NCI-H748 (cell line): ENCODE data around the gene MS4A14.
"Not testable (repeated sequence)": the region's sequence is repeated elsewhere in the genome, so short reads cannot be mapped to it uniquely, and the experiment has no call there.

Experiments used
- DNase-seq: peaks from one replicate; lab custom pipeline; 2025; ENCODE audit not compliant: unreplicated experiment; lab: John Stamatoyannopoulos, UW

Gene MS4A14, protein sequence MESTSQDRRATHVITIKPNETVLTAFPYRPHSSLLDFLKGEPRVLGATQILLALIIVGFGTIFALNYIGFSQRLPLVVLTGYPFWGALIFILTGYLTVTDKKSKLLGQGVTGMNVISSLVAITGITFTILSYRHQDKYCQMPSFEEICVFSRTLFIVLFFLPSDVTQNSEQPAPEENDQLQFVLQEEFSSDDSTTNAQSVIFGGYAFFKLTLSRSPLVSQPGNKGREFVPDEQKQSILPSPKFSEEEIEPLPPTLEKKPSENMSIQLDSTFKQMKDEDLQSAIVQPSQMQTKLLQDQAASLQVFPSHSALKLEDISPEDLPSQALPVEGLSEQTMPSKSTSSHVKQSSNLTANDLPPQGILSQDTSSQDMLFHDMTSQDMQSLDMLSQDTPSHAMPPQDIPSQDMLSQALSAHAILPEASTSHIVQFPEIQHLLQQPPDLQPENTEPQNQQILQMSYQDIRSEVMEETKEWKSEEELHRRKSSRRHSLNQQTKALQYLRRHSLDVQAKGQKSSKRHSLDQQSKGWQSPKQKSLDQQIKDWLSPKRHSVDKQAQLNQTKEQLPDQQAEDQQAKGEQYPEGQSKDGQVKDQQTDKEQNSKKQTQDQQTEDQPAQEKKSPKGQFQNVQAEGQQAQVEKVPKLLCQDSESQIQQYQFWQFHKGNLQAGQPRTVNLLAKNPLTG

DNA sequence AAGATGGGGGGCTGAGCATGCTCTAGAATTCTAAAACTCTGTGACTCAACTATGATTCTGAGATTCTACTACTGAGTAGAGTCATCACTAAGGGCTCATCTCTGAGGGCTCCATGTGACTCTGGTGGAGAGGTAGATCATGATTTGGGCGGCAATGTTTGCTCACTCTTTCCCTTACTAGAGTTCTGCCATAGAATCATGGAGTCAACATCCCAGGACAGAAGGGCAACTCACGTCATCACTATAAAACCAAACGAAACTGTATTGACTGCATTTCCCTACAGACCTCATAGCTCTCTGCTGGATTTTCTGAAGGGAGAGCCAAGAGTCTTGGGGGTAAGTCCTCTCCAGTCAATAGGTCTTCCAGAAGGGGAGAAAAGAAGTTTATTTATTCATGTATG is at the start of gene MS4A14:
Gene MS4A14, plus strand, starts transcription at position 78 of the 400 bp plus-strand sequence. Its CDS starts 120 bp downstream, at position 198.
- DNase-seq: no peak

DNA sequence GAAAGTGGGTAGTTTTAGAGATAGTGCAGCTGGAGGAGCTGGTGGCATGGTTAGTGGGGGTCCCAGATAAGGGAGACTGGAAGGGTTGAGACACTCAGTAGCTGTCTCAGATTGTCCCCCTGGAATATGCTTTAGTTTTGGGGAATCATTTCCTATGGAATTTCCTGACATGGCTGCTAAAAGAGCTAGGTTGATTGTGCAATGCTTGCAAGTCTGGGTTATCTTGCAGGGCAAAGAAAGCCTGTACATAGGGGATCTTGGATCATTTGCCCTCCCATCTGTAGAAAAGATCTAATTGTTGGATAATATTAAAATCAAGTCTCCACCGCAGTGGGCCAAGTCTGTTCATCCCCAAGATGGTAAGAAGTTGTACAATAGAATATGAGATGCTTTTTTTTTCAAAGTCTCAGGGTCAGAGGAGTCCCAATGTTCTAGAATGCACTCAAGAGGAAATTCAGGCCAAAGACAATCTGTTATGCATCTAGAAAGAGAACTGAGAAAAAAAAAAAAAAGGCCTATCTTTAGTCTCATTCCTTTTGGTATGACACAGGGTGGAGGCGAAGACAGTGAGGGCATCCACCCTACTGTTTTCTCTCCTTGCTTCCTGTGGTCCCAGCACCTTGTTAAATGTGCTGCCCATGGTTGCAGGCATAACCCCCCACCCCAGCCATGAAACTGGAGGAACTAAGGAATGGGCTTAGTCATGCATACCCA is 49.0 kb upstream of the MS4A14 start:
- no peak for DNase-seq

DNA sequence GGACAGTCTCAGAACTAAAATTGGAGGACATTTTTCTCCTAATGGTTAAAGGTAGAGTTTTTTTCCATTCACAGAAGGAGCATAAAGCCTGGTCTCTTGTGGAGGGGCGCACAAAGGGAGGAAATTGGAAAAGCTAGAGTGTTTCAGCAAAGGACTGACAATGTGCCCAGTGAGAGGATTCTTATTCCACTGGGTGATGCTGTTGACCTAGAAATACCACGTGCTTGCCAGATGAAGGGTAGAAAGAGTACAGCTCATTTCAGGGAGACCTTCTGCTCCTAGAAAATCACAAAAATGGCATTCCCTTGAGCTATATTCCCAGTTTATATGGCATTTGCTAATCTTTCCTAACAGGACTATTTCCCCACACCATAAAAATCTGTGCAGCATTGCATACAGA is 48.1 kb upstream of the MS4A14 start:
- peak; percentile 31 for DNase-seq

DNA sequence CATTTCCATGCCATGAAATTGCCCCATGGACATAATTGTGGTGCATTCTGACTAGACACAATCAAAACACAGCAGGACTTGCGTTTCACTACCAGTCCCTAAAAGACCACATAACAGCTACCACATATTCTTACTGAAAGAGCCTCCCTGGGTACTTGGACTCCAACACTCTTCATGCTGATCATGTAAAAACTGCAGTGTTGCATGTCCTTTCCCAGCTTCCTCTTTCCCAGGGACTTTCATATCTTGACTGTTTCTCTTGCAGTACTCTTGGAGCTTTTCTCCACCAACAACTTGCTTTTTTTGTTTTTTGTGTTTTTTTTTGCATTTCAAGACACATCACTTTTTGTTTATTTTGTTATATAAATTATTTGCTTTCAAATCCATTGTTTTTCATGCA is 46.3 kb upstream of the MS4A14 start:
- no peak for DNase-seq

DNA sequence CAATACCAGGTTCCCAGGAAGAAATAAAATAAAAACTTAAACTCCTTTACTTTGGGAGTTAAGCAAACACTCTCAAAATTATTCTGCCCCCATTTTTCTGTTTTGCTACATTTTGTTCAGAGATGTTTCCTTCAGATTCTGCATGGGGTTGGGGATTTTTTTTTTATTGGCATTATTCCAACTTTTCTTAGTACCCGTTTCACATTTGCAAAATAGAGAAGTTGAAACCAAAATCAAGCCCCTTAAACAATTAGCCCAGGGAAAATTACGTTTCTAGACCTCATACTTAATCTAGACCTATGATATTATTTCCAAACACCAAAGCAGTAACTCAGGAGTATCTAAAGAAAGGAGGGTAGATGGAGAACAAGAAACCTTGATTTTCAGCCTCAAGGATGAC is 38.5 kb upstream of the MS4A14 start:
- DNase-seq: no peak

DNA sequence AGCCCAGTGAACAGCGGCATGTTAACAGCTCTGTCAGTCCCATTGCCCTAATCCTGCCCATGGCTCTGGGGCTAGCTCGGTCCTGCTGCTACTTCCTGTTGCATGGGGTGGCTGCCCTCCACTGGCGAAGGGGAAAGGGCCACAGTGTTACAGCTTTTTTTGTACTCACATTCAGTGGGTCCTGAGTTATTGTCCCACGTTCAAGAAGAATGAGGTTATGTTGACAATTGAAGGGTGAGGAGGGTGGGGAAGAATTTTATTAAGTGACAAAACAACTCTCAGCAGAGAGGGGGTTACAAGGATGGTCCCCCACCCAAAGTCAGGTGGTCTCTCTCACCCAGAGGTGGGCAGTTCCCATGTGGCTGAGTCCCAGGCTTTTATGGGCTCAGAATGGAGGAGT is 35.6 kb upstream of the MS4A14 start:
- peak; percentile 14 for DNase-seq

DNA sequence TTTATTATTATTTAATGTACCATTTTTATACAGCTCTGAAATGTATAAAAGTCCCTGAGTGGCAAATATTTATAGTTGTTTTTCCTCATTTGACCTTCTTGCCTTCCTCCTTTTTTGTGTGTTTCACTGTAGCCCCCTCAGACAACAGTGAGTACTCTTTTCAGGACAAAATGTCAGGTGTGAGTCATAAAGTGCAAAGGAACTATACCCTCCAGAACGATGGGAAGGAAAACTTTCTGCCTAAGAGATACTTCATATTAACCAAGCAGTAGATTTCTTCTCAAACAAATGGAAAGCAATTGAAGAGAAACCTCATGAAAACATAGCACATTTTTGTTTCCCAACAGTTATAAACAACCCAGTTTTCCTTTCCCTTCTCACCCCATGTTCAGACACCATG is 34.0 kb upstream of the MS4A14 start:
- no peak for DNase-seq

DNA sequence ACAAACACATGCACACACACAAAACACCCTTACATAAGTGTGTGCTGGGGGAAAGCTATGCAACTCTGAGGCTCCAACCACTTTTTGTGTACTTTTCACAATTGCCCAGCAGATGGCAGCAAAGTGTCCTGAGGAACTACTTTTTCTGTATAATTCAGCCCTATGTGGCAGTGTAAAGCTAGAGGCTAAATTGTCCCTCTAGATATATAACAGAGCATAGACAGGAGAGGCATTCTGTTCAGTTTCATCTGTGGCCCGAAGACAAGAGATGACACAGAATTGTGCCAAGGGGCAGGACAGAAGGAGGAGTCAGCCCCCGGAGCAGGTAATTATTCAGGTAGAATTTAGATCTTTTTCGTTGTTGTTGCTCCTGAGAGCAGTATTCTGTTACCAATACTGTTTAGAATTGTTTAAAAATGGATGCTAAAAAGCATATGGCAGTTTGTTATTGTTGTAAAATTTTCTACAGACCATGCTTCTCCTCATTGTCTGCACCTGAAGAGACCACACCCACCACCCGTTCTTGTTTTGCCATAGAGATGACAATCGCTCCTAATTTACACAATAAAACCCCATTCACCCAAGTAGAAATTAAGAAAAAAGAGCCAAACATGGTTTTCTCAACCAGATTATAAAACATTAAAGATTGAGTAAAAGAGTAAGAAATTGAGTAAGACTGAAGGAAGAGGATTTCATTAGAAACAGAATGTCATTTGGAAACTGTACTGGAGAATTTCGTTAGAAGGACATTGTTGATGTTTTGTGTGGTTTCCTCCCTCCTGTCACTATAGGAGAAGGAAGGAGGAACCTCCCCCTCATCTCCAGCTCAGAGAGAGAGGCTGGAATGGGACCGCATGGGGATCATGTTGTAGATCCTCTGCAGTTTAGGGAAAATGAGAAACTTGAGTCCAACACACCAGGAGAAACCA is 32.5 kb upstream of the MS4A14 start:
- DNase-seq: peak; percentile 95

DNA sequence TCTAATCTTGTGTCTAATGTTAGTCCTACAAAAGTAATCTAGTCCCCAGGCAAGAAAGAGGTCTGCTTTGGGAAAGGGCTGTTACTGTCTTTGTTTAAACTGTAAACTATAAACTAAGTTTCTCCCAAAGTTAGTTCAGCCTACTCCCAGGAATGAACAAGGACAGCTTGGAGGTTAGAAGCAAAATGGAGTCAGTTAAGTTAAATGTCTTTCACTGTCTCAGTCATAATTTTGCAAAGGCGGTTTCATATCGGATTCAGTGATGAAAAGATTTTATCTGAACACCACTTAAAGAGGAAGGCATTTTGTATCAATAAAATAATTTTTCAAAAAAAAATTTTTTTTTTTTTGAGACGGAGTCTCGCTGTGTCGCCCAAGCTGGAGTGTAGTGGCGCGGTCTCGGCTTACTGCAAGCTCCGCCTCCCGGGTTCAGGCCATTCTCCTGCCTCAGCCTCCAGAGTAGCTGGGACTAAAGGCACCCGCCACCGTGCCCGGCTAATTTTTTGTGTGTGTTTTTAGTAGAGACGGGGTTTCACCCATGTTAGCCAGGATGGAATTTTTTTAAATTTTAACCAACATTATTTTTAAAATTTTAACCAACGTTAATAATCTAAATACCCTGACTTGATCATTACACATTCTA is 29.9 kb upstream of the MS4A14 start:
- DNase-seq: not testable (repeated sequence)

DNA sequence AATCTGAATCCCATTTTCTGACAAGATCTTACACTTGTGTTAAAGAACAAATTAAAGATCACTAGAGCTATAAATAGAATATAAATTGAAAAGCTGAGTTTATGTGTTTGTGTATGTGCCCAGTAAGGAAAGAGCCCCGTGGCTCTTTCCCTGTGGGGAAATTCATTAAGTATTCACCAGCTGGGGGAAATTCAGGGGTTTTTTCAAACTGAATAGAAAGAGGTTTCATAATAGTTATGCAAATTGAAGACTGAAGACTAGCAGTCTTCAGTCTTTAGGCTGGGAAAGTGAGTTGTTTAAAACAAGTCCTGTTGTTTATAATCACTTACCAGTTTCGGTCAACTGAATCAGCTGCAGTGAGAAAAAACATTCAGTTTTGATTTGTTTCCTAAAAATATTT is 29.2 kb upstream of the MS4A14 start:
- peak; percentile 7 for DNase-seq

DNA sequence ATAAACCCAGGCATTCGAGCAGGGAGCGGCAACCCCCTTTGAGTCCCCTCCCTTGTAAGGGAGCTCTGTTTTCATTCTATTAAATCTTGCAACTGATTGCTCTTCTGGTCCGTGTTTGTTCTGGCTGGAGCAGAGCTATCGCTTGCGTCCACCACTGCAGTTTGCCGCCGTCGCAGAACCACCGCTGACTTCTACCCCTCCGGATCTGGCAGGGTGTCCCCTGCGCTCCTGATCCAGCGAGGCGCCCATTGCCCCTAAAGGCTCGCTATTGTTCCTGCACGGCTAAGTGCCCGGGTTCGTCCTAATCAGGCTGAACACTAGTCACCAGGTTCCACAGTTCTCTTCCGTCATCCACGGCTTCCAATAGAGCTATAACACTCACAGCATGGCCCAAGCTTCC is 28.4 kb upstream of the MS4A14 start:
- DNase-seq: no peak

DNA sequence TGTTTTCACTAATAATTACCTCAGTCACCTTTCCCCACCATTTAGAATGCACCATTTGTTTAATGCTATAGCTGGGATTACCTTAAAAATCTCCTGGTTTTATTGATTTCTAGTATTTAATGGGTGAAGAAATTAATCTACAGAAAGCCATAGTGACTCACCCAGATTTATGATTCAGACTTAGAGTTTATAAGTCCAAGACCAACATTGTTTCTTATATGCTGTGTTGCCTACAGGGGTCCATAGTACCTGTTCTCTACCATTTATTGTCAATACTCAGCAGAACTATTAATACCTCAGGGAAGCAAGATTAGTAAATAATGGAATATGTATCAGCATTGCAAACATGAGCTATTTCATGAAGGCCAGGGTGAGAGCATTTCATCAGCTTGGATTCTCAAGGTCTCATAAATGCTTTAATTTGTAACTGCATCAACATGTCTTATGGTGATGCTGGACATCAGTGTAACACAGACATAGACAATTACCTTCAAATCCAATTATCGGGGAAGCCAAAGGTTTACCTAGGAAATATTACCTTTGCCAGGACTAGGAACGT is 25.9 kb upstream of the MS4A14 start:
- no peak for DNase-seq

DNA sequence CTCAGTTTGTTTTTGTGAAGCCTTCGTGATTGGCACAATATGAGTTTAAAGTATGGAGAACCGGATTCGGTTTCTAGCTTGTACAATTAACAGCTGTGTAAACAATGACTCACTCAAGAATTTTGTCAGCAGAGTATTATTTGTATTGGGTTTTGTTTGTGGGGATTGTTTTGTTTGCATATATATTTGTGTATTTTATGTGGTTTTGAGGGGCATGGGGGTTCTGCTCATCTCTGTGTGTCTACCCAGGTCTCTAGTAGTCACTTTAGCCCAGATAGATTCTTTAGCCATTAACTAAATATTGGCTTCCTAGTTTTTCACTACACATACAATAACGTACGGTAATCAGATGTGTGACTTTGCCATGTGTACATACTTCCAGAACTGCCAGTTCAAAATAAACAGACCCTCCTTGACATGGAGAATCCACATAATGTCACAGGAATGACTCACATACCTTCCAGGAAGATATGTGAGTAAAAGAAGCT is 25.4 kb upstream of the MS4A14 start:
- peak; percentile 99 for DNase-seq

DNA sequence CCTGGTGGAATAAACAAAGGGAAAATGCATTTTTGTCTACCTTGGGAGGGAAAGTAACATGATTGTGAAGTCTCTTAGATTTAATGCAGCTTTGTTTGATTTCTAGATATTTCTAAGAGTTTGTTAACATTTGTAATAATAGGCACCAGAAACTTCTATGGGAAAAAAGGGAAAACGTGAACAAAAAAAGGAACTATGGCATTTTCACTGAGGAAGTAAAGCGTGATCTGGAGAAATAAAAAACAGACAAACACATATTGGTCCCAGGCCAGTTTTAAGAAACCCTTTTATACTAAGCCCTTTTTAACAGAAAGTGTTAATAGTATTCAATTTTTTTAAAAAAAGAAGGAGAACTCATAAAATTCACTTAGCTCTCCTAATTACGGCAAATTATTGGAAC is 24.9 kb upstream of the MS4A14 start:
- no peak for DNase-seq

DNA sequence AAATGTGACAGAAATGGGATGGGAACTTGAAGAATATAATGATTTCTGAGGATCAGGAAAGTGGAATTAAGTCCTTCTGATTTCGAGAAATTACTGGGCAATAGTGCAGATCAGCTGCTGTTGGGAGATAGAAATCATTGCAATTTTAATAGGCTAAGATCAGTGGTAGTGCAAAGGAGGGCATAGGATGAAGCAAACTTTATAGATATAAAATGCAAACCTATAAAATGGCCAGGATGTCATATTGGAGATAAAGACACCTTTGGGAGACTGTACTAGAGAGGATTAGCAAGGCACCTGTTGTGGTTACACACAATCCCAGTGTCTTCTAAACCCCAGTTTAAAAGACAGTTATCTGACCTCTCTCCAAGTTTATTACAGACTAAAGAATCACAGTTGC is 24.4 kb upstream of the MS4A14 start:
- no peak for DNase-seq

DNA sequence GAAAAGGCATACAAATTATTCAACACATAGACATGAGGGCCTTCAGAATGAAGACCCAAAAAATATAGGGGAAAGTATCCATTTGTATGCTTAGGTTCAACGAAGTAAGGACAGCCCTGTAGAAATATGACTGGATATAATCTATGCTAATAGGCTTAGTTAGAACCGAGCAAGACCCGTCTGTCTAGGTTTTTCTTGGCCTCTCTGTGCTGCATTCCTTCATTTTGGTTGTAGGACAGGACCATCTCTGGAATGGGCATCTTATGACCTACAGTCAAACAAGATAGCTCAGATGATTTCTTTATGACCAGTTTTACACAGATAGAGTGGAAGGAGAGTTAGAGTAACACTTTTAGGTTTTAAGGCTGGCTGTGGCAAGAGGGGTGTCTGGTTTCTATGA is 23.5 kb upstream of the MS4A14 start:
- DNase-seq: no peak

DNA sequence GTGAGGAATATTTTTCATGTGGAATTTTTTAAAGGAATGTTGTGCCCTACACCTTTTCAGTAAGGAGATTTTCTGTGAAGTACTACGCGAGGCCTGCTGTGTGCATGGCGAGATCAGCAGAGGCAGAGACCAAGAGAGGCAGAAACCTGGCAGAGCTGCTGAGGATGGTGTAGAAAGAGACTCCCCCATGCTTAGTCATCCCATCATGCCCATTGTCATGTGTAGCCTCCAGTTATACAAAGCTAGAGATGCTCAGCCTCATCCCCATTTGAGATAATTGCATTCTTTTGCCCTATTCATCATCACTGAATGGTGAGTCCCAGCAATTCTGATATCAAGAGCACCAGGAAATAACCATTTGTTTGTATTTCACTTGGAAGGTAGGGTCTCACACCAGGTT is 20.9 kb upstream of the MS4A14 start:
- DNase-seq: no peak

DNA sequence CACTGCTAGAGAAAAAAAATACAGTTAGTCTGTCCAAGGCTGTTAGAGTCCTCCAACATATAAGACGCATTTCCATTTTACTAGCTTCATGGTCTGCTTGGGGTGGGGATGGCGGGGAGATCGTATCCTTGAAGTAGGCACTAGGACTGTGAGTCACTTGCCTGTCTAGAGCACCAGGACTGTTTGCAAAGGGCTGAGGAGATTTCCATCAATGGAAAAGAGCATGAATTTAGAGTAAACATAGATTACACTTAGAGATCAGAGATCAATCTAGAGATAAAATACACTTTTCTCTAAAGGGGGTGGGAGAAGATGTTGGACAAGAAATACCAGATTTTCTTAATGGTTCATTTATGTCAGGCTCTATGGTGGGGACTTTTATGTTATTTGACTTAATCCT is 19.7 kb upstream of the MS4A14 start:
- DNase-seq: no peak

DNA sequence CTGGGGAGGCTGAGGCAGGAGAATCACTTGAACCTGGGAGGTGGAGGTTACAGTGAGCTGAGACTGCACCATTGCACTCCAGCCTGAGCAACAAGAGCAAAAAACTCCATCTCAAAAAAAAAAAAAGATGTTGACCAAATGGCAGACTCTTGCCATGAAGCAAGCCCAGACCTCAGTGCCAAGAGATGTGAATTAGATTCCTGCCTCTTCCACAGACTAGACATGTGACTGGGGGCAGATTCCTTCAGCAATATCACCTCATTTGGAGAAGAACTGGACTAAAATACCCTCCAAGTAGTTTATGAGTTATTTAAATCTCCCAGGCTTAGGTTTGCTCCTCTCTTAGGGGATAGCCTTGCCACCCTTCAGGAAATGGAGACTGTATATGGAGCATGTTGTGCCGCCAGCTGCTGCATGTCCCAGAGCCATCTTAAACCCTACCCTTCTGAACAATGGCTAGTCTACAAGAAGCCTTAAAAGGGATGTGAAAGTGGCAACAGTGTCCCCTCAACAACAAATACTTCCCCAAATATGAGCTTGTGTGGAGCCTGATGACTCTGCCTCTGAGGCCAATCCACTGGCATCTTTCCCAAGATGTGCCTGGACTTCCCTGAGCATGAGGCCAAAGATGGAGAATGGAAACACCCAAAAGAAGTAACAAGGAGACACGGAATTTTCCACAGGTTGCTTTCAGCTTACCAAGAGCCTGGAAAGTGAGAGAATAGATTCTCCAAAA is 18.7 kb upstream of the MS4A14 start:
- DNase-seq: no peak
